Nephron progenitor cell (in vitro differentiated cells): ENCODE data around the gene C6orf89.

ENCODE experiments used
- DNase-seq: peaks from one replicate; pipeline ENCODE4 v3.0.0; 2021
- H3K27ac Mint-ChIP-seq: 2 replicates; pipeline ENCODE4 v1.8.0; 2021; ENCODE audit warnings: mild to moderate bottlenecking, moderate library complexity, mixed read lengths
- H3K27me3 Mint-ChIP-seq: 2 replicates; pipeline ENCODE4 v1.8.0; 2021; ENCODE audit warnings: mild to moderate bottlenecking, low read depth, mixed read lengths; ENCODE audit not compliant: poor library complexity
- H3K36me3 Mint-ChIP-seq: 2 replicates; pipeline ENCODE4 v1.8.0; 2021; ENCODE audit warnings: low read depth, mixed read lengths
- H3K4me1 Mint-ChIP-seq: 2 replicates; pipeline ENCODE4 v1.8.0; 2021; ENCODE audit warnings: mixed read lengths
- H3K4me3 Mint-ChIP-seq: 2 replicates; pipeline ENCODE4 v1.8.0; 2021; ENCODE audit warnings: mild to moderate bottlenecking, moderate library complexity, mixed read lengths
- H3K9me3 Mint-ChIP-seq: 2 replicates; pipeline ENCODE4 v1.8.0; 2021; ENCODE audit warnings: mild to moderate bottlenecking, moderate library complexity, mixed read lengths
- CTCF ChIP-seq: fragments of 200-600 bp; sonication (generic); IDR thresholded peaks from 2 replicates; pipeline ENCODE4 v1.5.0; 2021; ENCODE audit warnings: antibody characterized with exemption

C6orf89 gene

GRCh38 chr6:36955671-36956445, 70.1 kb downstream of the C6orf89 start:
- Mint-ChIP-seq H3K27ac (no peak overlapping the region), H3K27me3 (peaks cover 23% of the 10 kb centered on the region), H3K4me1 (peaks cover 5% of the 10 kb centered on the region), H3K36me3 (no peaks in the 10 kb centered on the region), H3K4me3 (no peak overlapping the region), H3K9me3 (no peaks in the 10 kb centered on the region)
- DNase-seq, result no peak
- no peak for TF ChIP-seq CTCF

- Mint-ChIP-seq H3K4me1 (peaks cover 11% of the 10 kb centered on the region), H3K9me3 (no peaks in the 10 kb centered on the region), H3K4me3 (no peak overlapping the region), H3K27me3 (peaks cover 17% of the 10 kb centered on the region), H3K36me3 (no peaks in the 10 kb centered on the region), H3K27ac (no peak overlapping the region)
- no peak for DNase-seq
- no peak for TF ChIP-seq CTCF
Observed at GRCh38 chr6:36956446-36956820, 70.7 kb downstream of the C6orf89 start.

GRCh38 chr6:36957773-36958271, 72.1 kb downstream of the C6orf89 start:
- no peak for TF ChIP-seq CTCF
- DNase-seq, result no peak

GRCh38 chr6:36958775-36959554, 73.2 kb downstream of the C6orf89 start:
- Mint-ChIP-seq H3K27me3 (peaks cover 11% of the 10 kb centered on the region), H3K4me3 (no peak overlapping the region), H3K9me3 (no peaks in the 10 kb centered on the region), H3K4me1 (peaks cover 26% of the 10 kb centered on the region), H3K36me3 (no peaks in the 10 kb centered on the region), H3K27ac (no peak overlapping the region)
- TF ChIP-seq CTCF, result no peak
- no peak for DNase-seq

More at GRCh38 chr6:36957773-36958271, 72.1 kb downstream of the C6orf89 start:
- no peak overlapping the region for H3K27ac Mint-ChIP-seq
- H3K27me3 Mint-ChIP-seq, result peaks cover 16% of the 10 kb centered on the region
- no peak overlapping the region for H3K4me3 Mint-ChIP-seq
- no peaks in the 10 kb centered on the region for H3K9me3 Mint-ChIP-seq
- peaks cover 18% of the 10 kb centered on the region for H3K4me1 Mint-ChIP-seq
- no peaks in the 10 kb centered on the region for H3K36me3 Mint-ChIP-seq

GRCh38 chr6:36959555-36960250, 74.0 kb downstream of the C6orf89 start:
- no peak for DNase-seq
- Mint-ChIP-seq H3K36me3 (no peaks in the 10 kb centered on the region), H3K9me3 (no peaks in the 10 kb centered on the region), H3K27me3 (peaks cover 6% of the 10 kb centered on the region), H3K4me1 (peaks cover 29% of the 10 kb centered on the region), H3K27ac (no peak overlapping the region), H3K4me3 (no peak overlapping the region)
- TF ChIP-seq CTCF, result no peak
